Ishikawa (cell line): Measurements from ENCODE around the gene RRM2.

ENCODE experiments used
- RAD21 ChIP-seq: IDR thresholded peaks from 2 replicates; pipeline ENCODE4 v1.6.1; 2012; ENCODE audit warnings: low read depth
- YY1 ChIP-seq: IDR thresholded peaks from 2 replicates; pipeline ENCODE4 v1.6.1; 2012; ENCODE audit warnings: low read depth
- ZBTB7A ChIP-seq: IDR thresholded peaks from 2 replicates; pipeline ENCODE4 v1.6.1; 2012; ENCODE audit warnings: low read depth

DNA sequence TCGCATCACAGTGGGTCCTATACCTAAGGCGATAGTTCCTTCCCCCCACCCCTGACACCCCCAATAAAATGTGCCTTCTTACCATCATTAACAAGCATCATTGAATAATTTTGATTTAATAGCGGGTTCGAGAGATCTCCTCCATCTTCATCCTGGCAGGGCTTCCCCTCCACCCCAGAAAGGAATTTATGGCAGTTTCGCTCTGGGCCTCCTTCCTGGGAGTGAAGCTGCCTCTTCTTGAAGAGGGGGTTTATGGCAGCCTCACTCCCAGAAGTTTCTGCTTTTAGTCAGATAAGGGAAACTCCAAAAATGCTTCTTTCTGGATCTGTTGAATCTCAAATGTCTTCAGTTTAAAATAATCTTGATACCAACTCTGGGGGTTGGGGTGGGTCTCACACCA lies 45.7 kb downstream of the RRM2 start:
- no peak for TF ChIP-seq YY1
- no peak for TF ChIP-seq RAD21
- TF ChIP-seq ZBTB7A: no peak
